MM.1S (cell line): ENCODE data around the gene LIN28B.

Experiments
- EZH2phosphoT487 ChIP-seq: fragments of 300-600 bp; sonication (generic); IDR thresholded peaks from 2 replicates; pipeline ENCODE4 v1.6.1; 2018; ENCODE audit warnings: antibody characterized with exemption, low read length
- TF ChIP-seq, protein P1 (sequence below): fragments of 300-600 bp; sonication (generic); IDR thresholded peaks from 2 replicates; pipeline ENCODE4 v1.5.1; 2016; ENCODE audit warnings: antibody characterized with exemption, low read length, mixed read lengths

DNA sequence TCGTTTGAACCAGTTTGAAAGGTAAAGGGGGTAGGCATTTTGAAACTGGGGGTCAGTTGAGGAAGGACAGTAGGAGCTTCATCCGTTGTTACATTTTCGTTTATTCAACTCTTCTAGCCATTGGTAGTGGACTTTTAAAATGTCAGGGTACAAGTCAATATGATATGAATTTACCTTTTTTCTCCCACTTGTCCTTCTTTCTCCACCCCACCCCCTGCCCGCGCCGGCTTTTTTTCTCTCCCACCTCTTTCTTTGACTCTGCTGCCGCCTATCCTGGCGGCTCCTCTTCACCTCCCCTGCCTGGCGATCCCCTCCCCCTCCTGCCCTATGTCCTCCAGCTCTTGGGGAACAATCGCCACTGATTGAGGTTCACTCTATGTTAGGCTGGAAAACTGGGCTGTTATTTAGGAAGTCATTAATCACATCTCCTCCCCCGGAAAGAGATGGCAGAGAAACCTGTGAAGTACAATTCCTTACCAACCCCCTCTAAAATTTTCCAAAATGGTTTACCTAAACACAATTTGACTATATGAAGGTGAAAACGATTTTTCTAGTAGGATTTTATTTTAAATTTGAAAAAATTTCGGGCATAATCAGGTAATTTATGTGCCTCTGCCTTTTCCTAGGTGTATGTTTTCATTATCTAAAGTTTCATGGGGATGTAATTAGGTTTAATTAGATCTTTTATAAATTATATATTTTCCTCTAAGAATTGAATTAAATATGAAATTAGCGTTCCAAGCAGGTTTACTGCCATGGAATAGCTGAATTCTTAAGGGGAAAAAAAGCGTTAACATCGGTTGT lies 778 bp upstream of the LIN28B start:
- TF ChIP-seq EZH2phosphoT487 = no peak
- TF ChIP-seq, protein P1, sequence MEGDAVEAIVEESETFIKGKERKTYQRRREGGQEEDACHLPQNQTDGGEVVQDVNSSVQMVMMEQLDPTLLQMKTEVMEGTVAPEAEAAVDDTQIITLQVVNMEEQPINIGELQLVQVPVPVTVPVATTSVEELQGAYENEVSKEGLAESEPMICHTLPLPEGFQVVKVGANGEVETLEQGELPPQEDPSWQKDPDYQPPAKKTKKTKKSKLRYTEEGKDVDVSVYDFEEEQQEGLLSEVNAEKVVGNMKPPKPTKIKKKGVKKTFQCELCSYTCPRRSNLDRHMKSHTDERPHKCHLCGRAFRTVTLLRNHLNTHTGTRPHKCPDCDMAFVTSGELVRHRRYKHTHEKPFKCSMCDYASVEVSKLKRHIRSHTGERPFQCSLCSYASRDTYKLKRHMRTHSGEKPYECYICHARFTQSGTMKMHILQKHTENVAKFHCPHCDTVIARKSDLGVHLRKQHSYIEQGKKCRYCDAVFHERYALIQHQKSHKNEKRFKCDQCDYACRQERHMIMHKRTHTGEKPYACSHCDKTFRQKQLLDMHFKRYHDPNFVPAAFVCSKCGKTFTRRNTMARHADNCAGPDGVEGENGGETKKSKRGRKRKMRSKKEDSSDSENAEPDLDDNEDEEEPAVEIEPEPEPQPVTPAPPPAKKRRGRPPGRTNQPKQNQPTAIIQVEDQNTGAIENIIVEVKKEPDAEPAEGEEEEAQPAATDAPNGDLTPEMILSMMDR = no peak
